Measurements from ENCODE around the gene RNF207.

RNF207 gene

GRCh38 chr1:6174621-6175410, 31.1 kb upstream of the RNF207 start:
- DNase-seq (ENCODE audit: low read depth) = no peak

DNA sequence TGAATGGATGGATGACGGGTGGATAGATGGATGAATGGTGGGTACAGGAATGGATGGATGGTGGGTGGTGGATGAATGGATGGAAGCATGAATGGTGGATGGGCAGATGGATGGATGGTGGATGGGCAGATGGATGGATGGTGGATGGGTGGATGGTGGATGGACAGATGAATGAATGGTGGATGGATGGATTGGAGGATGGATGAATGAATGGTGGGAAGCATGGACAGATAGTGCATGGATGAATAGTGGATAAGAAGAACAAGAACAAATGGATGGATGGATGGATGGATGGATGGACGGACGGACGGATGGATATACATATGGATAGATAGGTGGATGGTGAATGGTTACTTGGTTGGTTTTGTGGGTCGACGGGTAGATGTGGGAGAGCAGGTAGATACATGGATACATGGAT, 30.5 kb upstream of the RNF207 start:
- no peak for DNase-seq (ENCODE audit: low read depth)

GRCh38 chr1:6176779-6177178, 29.1 kb upstream of the RNF207 start:
- DNase-seq (ENCODE audit: low read depth) = no peak

GRCh38 chr1:6177681-6178380, 28.1 kb upstream of the RNF207 start:
- no peak for DNase-seq (ENCODE audit: low read depth)

DNA sequence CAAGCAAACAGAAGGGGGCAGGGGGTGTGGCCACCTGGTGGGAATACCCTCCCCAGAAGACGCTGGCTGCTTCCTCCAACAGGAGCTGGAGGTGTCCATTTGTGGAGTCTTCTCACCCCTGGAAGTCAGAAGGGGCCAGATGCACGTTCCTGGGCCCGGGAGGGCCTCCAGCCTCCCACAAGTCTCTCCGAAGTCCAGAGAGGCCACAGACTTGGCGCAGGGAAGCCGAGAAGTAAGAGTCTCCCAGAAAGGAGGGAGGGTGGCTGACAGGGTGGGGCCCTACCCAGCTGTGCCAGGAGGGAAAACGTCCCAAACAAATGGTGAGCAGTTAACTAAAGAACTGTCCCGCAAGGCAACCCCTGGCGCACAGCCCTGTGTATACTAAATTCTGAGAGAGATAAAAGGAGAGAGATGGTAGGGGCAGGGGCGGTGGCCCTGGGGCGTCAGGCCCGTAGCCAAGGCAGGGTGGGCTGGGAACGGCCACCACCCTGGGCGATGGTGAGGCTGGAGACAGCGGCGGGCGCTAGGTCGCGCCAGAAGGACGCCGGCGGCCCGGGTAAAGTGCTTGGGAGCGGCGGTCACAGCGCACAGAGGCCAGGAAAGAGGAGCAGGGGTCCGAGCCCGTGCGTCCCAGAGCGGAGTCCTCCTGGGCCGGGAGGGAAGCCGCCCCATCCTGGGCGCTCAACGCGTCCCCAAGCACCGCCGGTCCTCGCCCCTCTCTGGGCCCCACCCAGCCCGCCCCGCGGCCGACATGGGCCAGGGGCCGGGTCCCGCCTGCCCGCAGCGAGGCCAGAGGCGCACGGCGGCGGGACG, 27.0 kb upstream of the RNF207 start:
- no peak for DNase-seq (ENCODE audit: low read depth)

GRCh38 chr1:6179564-6180175, 26.2 kb upstream of the RNF207 start:
- no peak for DNase-seq (ENCODE audit: low read depth)

DNA sequence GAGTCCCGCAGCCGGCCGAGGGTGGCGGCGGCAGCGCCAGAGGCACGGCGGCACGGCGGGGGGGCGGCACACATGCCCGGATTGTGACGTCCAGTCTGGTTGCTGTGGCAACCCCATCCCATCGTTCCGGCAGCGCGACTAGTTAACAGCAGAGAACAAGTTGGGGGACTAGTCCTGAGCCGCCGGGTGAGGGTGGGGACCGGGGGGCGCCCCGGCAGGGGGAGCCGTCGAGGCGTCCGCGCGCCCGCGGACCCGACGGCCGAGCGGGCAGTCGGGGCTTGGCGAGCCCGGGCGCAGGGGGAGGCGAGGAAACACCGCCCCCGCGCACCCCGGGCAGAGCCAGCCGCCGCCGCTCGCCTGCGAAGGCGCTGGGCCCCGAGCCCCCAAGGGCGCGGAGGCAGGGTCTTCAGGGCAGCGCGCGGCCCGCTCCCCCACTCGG, 25.6 kb upstream of the RNF207 start, which contains the start of gene CHD5:
CHD5 (minus strand) TSS at position 54 of the 439 bp plus-strand sequence. CDS start 298 bp downstream, outside the sequence.
- DNase-seq (ENCODE audit: low read depth) = no peak

DNA sequence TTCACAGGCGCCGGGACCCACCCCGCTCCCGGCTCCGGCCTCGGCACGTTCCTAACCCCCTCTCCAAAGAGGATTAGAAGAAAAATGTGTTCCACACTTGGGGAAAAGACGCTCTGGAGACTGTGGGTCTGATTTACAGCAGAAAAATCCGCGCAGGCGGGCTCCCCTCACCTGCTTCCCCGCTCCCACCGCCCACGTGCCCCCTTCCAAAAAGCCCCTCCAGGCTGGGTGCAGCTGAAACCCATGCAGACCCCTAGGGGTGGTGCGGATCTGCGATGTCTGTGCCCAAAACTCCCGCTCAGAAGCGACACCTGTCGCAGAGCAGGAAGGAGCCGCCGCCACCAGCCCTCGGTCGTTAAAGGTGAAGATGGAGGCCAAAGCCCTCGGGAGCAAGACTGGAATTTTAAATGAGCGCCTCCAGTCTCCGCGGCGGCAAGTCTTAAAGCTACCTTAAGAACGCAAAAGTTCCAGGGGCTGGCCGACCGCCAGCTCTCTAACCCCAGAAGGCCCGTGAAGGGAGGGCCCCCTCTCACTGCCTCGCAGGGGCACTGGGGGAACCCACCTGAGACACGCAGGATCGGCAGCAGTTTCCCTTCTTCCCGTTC, 25.1 kb upstream of the RNF207 start:
- DNase-seq (ENCODE audit: low read depth) = no peak

- DNase-seq (ENCODE audit: low read depth) = no peak
These were observed 24.6 kb upstream of the RNF207 start for GRCh38 chr1:6181347-6181770.

DNA sequence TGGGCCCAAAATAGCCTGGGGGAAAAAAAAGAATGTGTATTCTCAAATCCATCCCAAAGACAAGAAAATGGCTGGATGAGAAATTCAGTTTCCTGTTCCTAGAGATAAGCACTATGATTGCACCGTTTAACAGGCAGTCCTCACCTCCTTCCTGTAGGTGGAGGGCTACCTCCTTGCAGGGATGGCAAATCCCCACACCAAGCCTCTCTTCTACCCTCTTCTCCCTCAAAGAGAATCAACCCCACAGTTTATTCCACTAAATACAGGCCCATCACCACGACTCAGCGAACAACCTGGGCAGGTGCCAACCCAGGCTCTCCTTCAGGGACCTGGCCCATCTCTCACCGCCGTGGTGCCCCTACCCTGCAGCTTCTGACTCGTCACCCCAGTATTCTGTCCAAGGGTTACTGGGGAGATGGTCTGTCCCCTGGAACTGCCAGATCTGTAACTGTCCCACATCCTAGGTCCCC, 22.4 kb upstream of the RNF207 start:
- DNase-seq (ENCODE audit: low read depth) = no peak

- DNase-seq (ENCODE audit: low read depth) = no peak
These were observed 21.7 kb upstream of the RNF207 start for GRCh38 chr1:6184083-6184783.

DNA sequence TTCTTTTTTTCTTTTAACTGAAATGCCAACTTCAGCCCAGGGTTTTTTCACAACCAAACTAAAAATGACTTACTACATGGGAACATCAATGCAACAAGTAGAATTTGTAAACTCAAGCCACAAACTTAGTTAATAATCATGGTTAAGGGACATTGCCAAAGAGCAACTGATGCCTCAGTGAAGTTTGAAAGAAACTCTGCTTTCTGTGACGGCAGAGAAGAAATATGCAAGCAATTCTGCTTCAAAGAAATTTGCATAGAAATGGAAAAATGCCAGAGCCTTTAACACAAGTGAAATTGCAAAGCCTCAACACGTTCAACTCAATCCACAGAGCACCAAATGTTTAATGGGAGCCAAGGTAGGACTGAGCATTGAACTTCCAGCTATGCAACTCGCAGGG, 20.8 kb upstream of the RNF207 start:
- DNase-seq (ENCODE audit: low read depth) = peak; percentile 91

DNA sequence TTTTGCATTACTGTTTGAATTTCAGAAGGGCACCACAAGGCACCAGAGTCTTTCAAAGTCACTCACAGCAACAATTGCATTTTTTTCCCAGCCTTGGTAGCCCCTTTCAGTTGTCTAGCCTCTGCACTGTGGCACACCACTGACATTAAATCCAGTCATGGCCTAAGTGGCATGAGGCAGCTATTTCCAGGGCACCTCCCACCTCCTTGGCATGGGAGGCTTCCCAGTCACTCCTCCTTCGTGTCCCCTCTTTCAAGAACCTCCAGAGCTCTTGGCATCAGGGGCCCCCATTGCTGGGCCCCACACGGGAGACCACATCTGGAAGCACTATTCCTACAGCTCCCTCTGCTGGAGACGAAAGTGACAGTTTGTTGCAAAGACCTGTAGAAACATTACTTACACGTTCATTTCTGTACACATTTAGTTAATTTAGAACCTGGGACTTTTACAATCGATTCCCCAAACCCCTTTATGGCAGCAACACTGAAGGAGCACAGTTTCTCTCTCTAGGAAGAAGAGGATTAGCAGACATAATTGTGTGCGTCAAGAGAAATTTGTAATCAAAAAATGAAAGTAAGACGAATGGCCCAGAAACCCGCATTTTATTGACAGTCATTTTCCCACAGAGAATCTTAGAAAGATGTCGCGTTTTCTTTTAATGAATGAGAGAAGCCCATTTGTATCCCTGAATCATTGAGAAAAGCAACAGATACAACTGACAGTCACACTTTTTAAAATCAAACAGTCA, 20.1 kb upstream of the RNF207 start:
- no peak for DNase-seq (ENCODE audit: low read depth)

DNA sequence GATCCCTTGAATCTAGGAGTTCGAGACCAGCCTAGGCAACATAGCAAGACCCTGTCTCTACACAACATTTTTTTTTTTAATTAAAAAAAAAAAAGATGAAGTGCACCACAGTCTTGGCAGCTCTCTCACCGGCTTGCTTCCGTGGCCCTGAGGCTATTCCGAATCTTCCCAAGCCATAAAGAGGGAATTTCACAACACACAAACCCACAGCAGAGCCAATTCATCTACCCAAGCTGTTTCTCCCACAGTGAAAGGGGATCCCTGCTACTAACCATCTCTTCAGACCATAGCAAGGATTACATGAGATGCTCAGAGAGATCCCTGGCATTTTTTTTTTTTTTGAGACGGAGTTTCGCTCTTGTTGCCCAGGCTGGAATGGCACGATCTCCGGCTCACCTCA, 17.5 kb upstream of the RNF207 start:
- peak; percentile 55 for DNase-seq (ENCODE audit: low read depth)

DNA sequence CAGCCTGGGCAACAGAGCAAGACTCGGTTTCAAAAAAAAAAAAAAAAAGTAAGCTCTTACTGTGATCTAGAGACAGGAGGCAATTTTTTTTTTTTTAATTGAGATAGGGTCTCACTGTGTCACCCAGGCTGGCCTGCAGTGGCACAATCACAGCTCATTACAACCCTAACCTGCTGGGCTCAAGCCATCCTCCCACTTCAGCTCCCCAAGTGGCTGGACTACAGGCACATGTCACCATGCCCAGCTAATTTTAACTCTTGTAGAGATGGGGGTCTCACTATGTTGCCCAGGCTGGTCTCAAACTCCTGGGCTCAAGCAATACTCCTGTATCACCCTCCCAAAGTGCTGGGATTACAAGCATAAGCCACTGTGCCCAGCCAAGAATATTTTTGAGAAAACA, 14.0 kb upstream of the RNF207 start:
- DNase-seq (ENCODE audit: low read depth) = no peak

DNA sequence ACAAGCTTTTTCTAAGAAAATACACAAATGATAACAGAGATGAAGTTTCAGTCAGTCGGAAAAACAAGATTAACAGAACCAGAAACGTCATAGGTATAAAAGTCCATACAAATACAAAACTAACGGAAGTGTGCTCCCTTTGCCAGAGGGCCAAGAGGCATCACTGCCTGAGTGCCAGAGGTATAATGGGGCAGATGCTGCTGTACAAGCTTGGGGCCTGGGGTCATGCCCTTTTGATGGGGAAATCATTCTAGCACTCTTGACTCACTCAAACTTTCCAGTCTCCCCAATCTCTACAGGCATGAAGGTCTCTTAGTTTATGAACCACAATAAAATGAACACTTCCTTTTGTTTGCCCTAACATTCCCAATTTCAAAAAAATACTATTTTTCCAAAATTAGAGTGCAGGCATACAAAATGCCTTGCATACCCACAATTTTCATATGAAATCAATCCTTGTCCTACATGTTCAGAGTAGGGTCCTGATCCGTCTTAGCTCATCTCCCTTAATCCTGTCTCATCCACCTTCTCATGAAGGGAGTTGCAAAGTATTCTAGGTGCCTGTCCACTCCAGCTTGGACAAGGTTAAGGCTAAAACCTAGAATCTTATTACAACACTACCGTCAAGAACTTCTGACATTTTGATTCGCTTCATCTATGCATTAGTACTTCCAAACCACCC, 8.0 kb upstream of the RNF207 start:
- no peak for DNase-seq (ENCODE audit: low read depth)

- DNase-seq (ENCODE audit: low read depth) = no peak
These were observed 7.1 kb upstream of the RNF207 start for GRCh38 chr1:6198646-6199297.

DNA sequence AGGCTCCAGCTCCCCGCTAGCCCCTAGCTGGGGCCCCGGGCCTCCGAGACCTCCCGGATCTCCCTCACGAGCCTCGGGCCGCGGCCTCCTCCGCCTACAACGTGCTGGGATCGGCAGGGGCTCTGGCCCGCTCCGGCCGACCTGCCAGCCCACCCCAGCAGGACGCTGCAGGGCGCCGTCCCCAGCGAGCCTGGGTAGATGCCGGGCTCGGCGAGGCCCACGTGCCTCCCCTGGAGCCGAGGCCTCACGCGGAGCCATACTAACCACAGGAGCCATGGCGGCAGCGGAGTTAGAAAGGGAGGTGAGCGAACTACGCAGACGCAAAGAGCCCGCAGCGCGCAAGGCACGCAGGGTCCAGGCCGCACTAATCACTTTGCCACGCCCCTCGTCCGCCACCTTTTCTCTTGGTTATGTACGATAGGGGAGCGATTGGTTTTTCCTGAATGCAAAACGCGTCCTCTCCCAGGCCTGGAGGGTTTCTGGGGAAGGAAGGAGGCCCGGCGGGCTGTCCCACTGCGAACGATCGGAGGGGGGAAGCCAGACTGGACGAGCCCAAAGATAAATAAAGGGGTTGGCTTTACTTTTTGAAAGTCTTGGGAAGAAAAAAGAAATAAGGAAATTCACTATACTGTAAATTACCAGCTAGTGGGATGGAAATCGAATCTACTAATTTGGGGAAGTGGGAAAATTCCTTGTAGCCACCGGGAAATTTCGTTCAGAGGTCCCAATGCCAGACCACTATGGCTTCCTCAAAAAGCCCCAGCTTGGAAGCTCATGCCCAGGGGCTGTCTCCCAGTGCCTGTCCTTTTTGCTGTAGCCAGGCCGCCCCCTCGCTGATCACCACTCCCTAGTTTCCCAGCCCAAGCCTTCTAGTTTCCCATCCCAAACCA, 6.4 kb upstream of the RNF207 start, which contains the start of gene RPL22:
RPL22 (minus strand) TSS at position 298 of the 890 bp plus-strand sequence; CDS start at position 276, 22 bp downstream.
- DNase-seq (ENCODE audit: low read depth) = peak; percentile 99

Measured in fibroblast of gingiva (primary cell).